SW480 (cell line): Measurements from ENCODE around the gene CHPT1.
"Not testable (repeated sequence)": the region's sequence is repeated elsewhere in the genome, so short reads cannot be mapped to it uniquely, and the experiment has no call there.

Experiments used
- DNase-seq: peaks from one replicate; pipeline ENCODE4 v3.0.0-alpha.2; 2016; ENCODE audit warnings: low spot score

CHPT1 gene

DNA sequence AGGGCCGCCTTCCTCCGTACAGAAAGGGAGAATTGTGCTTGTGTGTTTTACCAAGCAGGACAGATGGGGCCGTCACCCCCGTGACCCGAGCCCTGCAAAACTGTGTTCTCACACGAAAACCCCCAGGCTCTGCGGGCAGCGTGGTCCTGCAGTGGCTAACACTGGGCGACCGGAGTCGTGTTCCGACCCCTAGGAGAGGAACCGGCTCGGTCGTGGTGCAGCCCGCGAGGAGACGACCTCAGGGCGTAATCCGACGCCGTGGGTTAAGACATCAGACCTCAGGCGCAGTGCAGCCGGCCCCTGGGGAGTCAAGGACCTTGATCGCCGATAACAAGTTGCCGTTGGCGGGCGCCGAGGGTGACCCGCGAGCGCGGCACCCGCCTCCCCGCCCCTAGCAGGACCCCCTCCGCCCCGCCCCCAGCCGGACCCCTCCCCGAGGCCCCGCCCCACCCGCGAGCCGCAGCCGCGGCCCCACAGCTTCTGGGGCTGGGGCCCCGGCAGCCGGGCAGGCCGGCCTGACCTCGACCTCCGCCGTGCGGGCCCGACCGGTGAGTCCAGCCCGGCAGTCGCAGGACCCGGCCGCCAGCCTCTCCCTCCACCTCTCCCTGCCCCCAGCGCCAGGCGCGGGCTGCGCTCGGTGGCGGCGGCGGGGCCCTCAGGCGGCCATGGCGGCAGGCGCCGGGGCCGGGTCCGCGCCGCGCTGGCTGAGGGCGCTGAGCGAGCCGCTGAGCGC is at the start of gene CHPT1:
Gene CHPT1 (plus strand): TSS at position 444 of the 733 bp plus-strand sequence. CDS start 222 bp downstream, at position 666.
- peak; percentile 64 for DNase-seq

DNA sequence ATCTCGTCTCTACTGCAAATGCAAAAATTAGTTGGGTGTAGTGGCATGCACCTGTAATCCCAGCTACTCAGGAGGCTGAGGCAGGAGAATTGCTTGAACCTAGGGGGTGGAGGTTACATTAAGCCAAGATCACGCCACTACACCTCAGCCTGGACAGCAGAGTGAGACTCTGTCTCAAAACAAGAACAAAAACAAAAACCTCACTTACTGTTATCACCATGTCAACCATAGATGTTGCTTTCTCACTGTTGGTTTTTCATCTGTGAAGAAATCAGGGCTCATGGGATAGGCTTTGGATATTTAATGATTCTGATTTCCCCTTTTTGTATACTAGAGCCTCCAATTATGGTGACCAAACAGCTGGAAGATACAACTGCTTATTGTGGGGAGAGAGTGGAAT is 49.7 kb upstream of the CHPT1 start:
- no peak for DNase-seq

DNA sequence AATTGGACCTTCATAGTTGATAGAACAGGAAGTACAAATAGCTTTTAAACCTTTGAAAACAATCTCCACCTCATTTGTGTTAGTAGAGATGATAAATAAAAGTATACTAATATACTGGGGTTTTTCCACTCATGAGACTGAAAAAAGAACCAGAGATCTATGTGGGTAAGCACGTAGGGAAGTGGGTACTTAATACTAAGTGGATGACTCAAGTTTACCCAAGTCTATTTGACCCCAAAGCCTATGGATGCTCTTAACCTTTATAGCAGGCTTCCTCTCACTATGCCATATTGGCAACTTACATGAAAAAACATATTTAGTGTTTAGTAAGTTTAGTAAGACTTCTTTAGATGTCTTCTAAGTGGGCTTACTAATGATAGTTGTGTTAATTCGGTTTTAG is 49.2 kb upstream of the CHPT1 start:
- no peak for DNase-seq

DNA sequence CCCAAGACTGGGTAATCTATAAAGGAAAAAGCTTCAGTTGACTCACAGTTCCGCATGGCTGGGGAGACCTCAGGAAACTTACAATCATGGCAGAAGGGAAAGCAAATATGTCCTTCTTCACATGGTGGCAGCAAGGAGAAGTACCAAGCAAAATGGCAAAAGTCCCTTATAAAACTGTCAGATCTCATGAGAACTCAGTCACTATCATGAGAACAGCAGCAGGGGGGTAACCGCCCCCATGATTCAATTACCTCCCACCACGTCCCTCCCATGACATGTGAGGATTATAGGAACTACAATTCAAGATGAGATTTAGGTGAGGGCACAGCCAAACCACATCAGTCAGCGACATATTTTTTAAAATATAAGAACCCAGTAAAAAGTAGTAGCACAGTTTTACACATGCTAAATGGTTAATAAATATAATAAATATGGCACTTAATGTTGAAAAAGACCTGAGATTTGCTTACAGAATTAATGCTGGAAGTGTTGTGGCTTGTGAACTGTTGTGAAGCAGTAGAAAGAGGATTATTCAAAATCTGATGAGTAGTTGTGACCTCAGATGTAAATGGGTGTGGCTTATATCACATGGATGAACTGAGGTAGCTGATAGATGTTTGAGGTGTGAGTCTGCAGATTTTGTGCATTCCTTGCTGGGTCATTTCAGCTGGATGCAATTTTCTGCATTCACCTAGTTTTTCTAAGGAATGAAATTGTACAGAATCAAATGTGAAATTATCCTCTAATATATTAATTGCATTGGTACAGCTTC is 46.9 kb upstream of the CHPT1 start:
- DNase-seq: no peak

DNA sequence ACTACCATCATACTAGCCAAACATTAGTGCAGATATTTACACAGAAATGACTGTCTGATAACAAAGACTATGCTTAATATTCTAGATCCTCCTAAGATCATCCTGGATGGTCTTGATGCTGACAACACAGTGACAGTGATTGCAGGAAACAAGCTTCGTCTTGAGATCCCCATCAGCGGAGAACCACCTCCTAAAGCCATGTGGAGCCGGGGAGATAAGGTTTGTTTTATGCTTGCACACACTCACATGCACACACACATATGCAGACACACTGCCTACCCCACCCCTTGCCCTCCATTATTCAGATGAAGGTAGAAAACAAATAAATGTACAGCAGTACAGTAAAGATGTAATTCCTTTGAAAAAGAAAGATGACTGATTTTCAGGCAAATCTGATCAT is 44.4 kb upstream of the CHPT1 start:
- no peak for DNase-seq

DNA sequence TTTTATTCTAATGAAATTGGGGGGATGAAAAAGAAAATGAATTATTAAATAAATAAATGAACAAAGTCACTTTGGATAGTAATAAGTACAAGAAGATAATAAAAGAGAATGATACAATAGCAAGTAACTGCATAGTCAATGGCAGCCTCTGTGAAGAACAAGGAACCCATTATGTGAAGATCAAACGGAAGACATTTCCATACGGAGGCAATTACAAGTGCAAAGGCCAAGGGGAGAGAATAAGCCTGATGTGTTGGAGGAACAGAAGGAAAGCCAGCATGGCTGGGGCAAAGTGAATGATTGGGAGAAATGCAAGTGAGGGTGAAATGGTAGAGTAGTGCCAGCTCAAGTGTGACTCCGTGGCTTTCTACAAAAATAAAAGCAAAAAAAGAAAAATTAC is 43.9 kb upstream of the CHPT1 start:
- peak; percentile 74 for DNase-seq

DNA sequence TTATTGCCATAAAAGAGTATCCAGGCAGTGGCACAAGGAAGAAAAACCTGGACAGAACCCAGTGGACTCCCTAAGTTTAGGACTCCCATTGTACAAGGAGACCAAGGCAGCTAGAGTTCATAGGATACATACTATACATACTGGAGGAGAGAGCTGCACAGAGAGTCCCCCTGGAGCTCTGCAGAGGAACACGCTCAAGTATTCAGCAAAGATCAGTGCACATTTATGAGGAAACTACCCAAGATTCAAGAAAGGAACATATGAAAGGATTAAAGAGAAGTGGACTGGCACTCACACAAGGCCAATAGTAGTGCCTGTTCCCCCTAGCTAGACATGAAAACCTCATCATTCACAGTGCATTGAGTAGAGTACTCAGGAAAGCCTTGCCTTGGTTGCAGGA is 43.0 kb upstream of the CHPT1 start:
- DNase-seq: no peak

DNA sequence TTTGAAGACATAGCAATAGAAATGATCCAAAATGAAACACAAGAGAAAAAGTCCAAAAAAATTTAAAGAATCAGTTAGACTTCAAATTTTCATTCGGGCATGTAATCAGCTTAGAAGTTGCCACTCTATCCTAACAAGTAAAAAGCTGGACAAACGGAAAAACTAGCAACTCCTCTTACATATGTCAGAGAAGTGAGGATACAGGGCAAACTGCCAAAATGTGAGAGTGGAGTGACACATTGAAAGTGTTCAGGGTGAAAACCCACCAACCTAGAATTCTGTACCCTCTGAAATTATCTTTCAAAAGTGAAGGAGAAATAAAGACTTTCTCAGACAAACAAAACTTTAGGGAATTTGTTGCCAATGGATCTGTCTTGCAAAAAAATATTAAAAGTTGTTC is 42.0 kb upstream of the CHPT1 start:
- DNase-seq: no peak

DNA sequence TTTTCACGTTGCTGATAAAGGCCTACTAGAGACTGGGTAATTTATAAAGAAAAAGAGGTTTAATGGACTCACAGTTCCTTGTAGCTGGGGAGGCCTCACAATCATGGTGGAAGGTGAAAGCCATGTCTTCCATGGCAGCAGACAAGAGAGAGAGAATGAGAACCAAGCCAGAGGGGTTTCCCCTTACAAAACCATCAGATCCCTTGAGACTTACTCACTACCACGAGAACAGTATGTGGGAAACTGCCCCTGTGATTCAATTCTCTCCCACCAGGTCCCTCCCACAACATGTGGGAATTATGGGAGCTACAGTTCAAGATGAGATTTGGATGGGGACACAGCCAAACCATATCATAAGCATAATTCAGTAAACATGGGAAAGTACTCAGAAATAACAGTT is 36.8 kb upstream of the CHPT1 start:
- not testable (repeated sequence) for DNase-seq

DNA sequence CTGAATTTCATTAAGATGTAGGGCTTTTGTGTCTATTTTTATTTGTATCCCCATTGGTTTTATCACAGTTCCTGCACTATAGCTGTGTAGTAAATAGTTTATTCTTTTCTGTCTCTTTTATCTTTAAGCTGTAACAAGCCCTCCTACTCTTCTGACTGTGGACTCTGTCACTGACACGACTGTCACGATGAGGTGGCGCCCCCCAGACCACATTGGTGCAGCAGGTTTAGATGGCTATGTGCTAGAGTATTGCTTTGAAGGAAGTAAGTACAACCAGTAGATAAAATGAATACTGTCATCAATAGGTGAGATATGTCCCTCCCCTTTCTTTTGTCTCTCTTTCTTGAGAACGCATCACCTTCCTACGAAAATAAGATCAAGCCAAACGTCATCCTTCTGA is 34.1 kb upstream of the CHPT1 start:
- DNase-seq: no peak

DNA sequence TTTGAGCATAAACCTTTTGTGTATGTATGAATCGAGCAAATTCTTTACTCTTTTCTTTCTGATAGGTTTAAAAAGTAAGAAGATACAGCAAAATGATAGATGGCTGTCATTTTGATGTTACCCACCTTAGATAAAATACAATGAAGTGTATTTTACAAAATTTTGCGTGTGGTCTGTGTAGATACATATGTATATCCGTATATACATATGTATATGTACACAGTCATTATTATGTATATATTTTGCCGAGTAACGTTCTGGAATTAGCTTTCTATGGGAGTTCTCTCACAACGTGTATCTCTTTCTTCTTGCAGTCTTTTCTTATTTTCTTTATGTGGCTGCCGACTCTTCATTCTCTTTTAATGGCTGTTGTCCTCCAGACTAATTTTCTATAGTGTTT is 32.4 kb upstream of the CHPT1 start:
- no peak for DNase-seq

DNA sequence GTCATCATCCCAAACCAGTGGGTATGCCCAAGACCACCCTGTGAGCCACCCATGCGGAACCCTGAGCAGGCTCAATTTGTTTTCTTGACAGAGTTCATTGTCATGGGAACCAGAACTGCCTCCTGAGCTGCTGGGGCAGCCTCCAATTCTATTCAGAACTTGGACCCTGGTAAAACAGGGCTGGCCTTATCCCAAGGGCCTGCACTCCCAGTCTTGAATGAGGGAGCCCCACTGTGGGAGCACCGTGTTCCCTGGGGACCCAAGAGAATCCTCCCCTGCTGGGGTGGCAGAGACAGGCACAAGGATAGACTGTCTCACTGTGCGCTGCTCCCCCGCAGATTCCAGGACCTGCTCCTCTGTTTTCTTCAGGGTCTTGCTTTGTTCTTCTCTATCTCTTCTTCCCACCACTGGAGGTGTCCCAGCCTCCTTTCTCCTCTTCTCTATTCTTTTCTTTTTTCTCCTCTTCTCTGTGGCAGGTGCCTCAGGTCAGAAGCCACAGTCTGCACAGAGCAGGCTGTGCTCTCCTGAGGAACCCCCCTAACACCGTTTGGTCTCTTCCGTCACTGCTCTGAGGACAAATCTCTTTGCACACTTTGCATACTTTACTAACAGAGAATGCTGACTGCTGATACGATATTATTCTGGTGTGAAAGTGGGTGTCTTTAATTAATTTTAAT is 31.2 kb upstream of the CHPT1 start:
- DNase-seq: no peak

DNA sequence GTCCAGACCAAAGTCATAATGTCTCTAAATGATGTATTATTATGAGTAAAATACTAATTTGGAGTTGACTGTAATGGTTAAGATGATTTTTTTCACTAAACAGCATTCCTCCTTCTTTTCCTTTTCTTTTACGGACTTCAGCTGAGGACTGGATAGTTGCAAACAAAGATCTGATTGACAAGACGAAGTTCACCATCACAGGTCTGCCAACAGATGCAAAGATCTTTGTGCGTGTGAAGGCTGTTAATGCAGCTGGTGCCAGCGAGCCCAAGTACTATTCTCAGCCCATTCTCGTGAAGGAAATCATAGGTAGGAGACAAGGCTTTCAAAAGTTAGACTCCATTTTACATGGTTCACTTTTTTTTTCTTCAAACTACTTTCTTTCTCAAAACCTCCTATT is 29.8 kb upstream of the CHPT1 start:
- DNase-seq: no peak

DNA sequence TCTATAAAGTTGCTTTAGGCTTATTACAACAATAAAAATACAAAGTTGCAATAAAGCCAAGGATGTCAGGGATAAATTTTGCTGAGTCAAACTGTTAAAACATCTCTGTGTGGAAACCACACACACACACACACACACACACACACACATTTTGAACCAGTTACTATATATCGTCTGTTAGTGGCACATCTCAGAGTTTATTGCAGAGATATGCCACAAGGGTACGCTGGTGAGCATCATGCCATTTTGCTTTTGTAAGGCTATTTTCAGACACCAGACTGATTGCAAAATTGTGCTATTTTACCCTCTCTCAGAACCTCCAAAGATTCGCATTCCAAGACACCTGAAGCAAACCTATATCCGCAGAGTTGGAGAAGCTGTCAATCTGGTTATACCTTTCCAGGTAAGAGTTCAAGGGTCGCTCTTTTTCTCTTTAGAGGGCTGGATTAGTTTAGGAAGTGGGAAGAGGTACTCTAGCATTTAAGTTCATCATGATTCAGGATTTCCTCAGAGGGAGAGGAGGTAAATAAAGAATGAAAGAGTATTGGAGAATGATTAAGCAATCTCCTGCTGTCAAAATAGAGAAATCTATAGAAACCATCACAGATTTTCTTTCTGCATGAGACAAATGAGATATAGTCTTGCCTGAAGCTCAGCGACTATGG is 27.3 kb upstream of the CHPT1 start:
- peak; percentile 9 for DNase-seq

DNA sequence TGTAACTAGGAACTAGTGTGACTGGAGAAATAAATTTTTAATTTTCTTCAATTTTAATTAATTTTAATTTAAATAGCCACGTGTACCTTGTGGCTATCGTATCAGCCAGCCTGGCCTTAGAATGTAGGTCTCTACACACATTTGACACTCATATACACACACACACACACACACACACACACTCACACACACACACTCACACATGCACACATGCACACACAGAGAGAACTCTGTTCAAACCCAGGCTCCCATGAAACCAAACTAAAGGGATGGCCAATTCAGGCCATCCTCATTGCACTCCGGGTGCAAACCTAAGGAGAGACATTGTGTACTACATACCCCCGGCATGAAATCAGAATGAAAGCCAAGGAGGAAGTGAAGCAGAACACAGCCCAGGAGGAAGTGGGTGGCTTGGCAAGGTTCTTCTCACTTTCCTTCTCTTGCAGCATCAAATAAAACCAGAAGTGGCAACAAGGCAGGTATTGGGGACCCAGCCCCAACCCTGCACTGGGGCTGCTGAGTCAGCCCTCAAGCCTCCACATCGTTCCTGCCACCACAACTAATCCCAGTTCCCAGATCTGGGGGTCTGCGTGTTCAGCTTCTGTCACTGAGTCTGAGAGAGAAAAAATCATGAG is 26.2 kb upstream of the CHPT1 start:
- no peak for DNase-seq

DNA sequence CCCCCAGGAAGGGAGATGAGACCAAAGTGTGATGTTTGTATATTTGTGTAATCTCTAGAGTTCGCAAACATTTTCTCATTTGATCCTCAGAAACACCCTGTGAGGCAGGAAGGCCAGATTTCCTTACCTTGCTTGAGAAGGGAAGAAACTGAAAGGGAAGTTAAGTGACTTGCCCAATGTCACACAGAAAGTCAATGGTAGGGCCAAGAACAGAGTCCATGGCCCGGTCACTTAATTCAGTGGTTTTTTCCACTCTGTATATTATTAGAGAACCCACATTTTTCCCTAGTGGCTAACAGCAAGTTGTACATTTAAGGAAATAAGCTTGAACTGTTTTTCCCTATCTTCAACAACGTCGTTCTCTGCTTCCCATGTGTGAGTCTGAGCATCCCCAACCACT is 25.6 kb upstream of the CHPT1 start:
- DNase-seq: no peak

DNA sequence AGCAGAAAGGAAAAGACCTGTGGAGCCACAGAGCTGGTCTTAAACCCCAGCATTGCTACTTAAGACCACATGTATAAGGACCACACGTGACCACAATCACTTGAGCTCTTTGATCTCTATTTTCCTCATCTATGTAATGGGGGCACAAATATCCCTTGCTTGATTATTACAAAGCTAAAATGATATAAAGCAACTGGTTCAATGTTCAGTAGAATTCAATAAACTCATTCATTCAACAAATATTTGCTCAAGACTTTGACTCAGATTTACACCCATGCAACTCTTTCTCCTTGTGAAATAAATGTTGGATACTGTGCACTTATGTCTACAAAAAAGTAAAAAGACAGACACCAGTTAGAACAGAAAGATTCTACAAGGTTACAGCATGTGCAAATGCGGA is 21.9 kb upstream of the CHPT1 start:
- DNase-seq: no peak

DNA sequence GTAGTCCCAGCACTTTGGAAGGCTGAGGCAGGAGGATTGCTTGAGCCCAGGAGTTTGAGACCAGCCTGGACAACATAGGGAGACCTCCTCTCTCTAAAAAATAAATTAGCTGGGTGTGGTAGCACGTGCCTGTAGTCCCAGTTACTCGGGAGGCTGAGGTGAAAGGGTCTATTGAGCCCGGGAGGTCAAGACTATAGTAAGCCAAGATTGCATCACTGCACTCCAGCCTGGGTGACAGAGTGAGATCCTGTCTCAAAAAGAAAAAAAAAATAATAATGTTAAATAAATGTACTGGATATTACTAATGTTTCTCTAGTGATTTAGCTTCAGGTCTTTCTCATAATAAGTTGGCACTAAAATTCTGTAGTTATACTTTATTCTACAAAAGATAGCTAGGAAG is 20.9 kb upstream of the CHPT1 start:
- DNase-seq: not testable (repeated sequence)

DNA sequence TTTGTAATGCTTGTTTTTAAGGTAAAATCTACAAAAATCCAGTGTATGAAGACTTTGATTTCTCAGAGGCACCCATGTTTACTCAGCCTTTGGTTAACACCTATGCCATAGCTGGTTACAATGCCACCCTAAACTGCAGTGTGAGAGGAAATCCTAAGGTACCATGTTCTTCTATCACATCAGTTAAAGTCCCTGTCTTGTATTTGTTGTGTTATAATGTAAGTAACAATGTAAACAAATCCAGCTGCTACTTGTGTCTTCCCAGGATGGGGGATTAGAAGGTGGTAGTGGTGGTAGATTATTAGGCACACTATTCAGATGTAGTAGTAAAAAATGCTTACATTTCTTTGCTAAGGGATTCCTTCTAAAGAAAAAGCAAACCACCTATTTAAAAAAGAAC is 19.4 kb upstream of the CHPT1 start:
- DNase-seq: no peak

DNA sequence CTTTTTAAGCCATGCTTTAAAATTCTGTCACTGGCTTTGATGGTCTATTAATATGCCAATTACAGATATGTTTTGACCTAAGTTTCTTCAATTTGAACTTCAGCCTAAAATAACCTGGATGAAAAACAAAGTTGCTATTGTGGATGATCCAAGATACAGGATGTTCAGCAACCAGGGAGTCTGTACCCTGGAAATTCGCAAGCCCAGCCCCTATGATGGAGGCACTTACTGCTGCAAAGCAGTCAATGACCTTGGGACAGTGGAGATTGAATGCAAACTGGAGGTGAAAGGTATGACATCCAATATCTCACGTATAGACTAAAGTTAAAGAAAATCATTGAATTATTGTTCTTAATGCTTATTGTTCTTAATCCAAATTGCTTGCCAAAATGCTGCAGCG is 17.2 kb upstream of the CHPT1 start:
- DNase-seq: no peak

DNA sequence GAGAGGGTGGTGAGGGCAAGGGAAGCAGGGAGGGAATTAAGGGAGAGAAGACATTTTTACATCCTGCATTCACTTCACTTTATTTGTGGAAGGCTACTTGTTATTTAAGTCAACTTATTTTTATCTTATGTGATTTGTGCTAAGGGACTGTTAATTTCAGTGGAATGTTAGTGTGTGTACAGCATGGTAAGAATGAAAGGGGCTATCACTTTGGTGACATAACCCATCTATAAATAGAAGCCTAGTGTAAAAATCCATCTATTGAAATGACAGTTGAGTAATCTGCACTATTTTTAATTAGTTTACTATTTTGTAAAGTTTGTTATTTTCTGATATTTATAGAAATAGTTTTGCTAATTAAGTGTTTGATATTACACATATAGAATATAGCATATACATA is 16.8 kb upstream of the CHPT1 start:
- DNase-seq: no peak

DNA sequence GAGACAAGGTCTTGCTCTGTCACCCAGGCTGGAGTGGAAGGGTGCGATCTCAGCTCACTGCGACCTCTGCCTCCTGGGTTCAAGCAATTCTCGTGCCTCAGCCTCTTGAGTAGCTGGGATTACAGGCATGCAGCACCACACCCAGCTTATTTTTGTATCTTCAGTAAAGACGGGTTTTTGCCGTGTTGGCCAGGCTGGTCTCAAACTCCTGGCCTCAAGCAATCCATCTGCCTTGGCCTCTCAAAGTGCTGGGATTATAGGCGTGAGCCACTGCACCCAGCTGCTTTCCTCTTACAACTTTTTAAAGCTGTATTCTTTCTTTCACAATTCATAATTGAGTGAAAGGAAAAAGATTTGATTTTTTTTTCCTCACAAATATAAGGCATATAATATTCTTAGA is 15.8 kb upstream of the CHPT1 start:
- DNase-seq: not testable (repeated sequence)
